GM19240 (cell line): ENCODE results near the gene SMC6.

ENCODE experiments used
- DNase-seq: peaks from one replicate; pipeline ENCODE4 v3.0.0; 2011; ENCODE audit warnings: low spot score; ENCODE audit not compliant: insufficient read length

SMC6 gene

GRCh38 chr2:17717666-17718065 is 35.9 kb downstream of the SMC6 start:
- no peak for DNase-seq

- DNase-seq, result no peak
Measured at GRCh38 chr2:17713291-17713690, 40.3 kb downstream of the SMC6 start.

- DNase-seq, result no peak
Measured at GRCh38 chr2:17710547-17711248, 42.9 kb downstream of the SMC6 start.

- DNase-seq, result no peak
Measured at GRCh38 chr2:17709897-17710296, 43.7 kb downstream of the SMC6 start.

- DNase-seq, result no peak
Measured at GRCh38 chr2:17708501-17708900, 45.1 kb downstream of the SMC6 start.

- no peak for DNase-seq
Measured at GRCh38 chr2:17706845-17707244, 46.8 kb downstream of the SMC6 start.

- DNase-seq, result no peak
Measured at GRCh38 chr2:17690776-17691175, 62.8 kb downstream of the SMC6 start.

- no peak for DNase-seq
Measured at GRCh38 chr2:17689010-17689409, 64.6 kb downstream of the SMC6 start.

GRCh38 chr2:17688600-17688999 is 65.0 kb downstream of the SMC6 start:
- DNase-seq, result no peak

- no peak for DNase-seq
Measured at GRCh38 chr2:17683981-17684380, 69.6 kb downstream of the SMC6 start.

GRCh38 chr2:17682098-17682857 is 71.3 kb downstream of the SMC6 start:
- no peak for DNase-seq

GRCh38 chr2:17680119-17680518 is 73.5 kb downstream of the SMC6 start:
- no peak for DNase-seq

- DNase-seq, result no peak
Measured at GRCh38 chr2:17674817-17675216, 78.8 kb downstream of the SMC6 start.

- no peak for DNase-seq
Measured at GRCh38 chr2:17672583-17673317, 80.9 kb downstream of the SMC6 start.

GRCh38 chr2:17667898-17668297 is 85.7 kb downstream of the SMC6 start:
- no peak for DNase-seq

- DNase-seq, result no peak
Measured at GRCh38 chr2:17664534-17664933, 89.1 kb downstream of the SMC6 start.

GRCh38 chr2:17662723-17663122 is 90.9 kb downstream of the SMC6 start:
- DNase-seq, result no peak

GRCh38 chr2:17661460-17661859 is 92.2 kb downstream of the SMC6 start:
- DNase-seq, result no peak

- DNase-seq, result no peak
Measured at GRCh38 chr2:17660219-17660618, 93.4 kb downstream of the SMC6 start.

GRCh38 chr2:17658251-17658843 is 95.3 kb downstream of the SMC6 start:
- DNase-seq, result no peak

- no peak for DNase-seq
Measured at GRCh38 chr2:17657759-17658158, 95.9 kb downstream of the SMC6 start.
